Heart right ventricle (tissue), 16 donors: ENCODE data around the gene PKP2. TPM values are rescaled to one million over a fixed set of nuclear protein-coding genes. Genes with fewer than 3 reads are reported as not detected.

Source experiments
- ATAC-seq, 8 donors: fragments of 200-7000 bp; cut with Tn5 transposase; one replicate each; pipeline ENCODE4 v1.9.1; 2020; ENCODE audit warnings: mild to moderate bottlenecking in 8 of 8, moderate library complexity in 8 of 8, moderate number of reproducible peaks in 1 of 8
- DNase-seq, 2 donors: peaks; one replicate each; pipeline ENCODE4 v3.0.0-alpha.2; 2020
- H3K27ac ChIP-seq, 10 donors: fragments of 200-600 bp; sonication (generic) in 2 of 10; one replicate each; pipeline versions ENCODE4 v1.5.0 to v1.8.0; 2020 to 2022; ENCODE audit warnings: mild to moderate bottlenecking in 3 of 10
- H3K27me3 ChIP-seq, 7 donors: fragments of 200-600 bp; one replicate each; pipeline ENCODE4 v1.8.0; 2021 to 2022; ENCODE audit warnings: mild to moderate bottlenecking in 2 of 7
- H3K36me3 ChIP-seq, 9 donors: fragments of 200-600 bp; sonication (generic) in 1 of 9; one replicate each; pipeline versions ENCODE4 v1.5.0 to v1.8.0; 2020 to 2022; ENCODE audit warnings: mild to moderate bottlenecking in 2 of 9
- H3K4me1 ChIP-seq, 9 donors: fragments of 200-600 bp; sonication (generic) in 1 of 9; one replicate each; pipeline versions ENCODE4 v1.5.0 to v1.8.0; 2020 to 2022; ENCODE audit warnings: mild to moderate bottlenecking in 4 of 9
- H3K4me3 ChIP-seq, 10 donors: fragments of 200-600 bp; sonication (generic) in 2 of 10; one replicate each; pipeline versions ENCODE4 v1.5.0 to v1.8.0; 2020 to 2022; ENCODE audit warnings: mild to moderate bottlenecking in 7 of 10, moderate library complexity in 2 of 10
- H3K9me3 ChIP-seq, 11 donors: fragments of 200-600 bp in 10 of 11; sonication (generic) in 2 of 11; one replicate each; pipeline versions ENCODE4 v1.5.0 to v1.8.0; 2013 to 2022; ENCODE audit warnings: mild to moderate bottlenecking in 2 of 11, control low read depth in 1 of 11, moderate library complexity in 1 of 11
- WGBS, 2 donors: extraction: QIAGEN DNeasy Blood & Tissue Kit; methylation state at CpG; one replicate each; pipeline ENCODE4 v1.1.7; 2013; ENCODE audit warnings: inconsistent platforms in 1 of 2; 5-methylcytosine and 5-hydroxymethylcytosine counted together
- intact Hi-C, 10 donors: fragments of 100-400 bp; cut with DNase I; formaldehyde crosslinking; loops; one replicate each; pipeline versions ENCODE4 v1.11.1 to v1.14.2; 2022
- polyA plus RNA-seq, 2 donors: library from polyadenylated mRNA; stranded (reverse); fragments of 200-250 nt; gene quantifications; one replicate each; pipeline ENCODE4 v1.2.3, GENCODE V29; 2013
- total RNA-seq, 10 donors: library from RNA; stranded (reverse); fragmentation: NEBNext Ultra II Directional in 3 of 10; extraction: Animal tissue kit (Norgen Biotek cat#: 25700) in 3 of 10; gene quantifications; one replicate each; pipeline versions ENCODE4 v1.2.1 to v1.2.4, GENCODE V29; 2021 to 2023
- TF ChIP-seq, protein P1 (sequence below), 9 donors: fragments of 200-600 bp; sonication (generic) in 2 of 9; IDR thresholded peaks; one replicate each; pipeline versions ENCODE4 v1.5.0 to v1.8.0; 2021 to 2022; ENCODE audit warnings: antibody characterized with exemption in 9 of 9, mild to moderate bottlenecking in 5 of 9, moderate library complexity in 1 of 9
- donor health status: Arrhythmogenic right ventricular cardiomyopathy.
- donor health status: ischemic (EF 13 %, LVEDD 7.1; RV severe dilation, severe dysfunction).
- donor health status: healthy with polysubstance abuse.
- donor health status: DM: no; HTN: yes; CAD: no.
- donor health status: DM: no; HTN: no; CAD: no.
- donor health status: ischemic (EF 25% LVEDD 6.9; RV normal size, moderate dysfunction).
- donor health status: ischemic (EF 25% LVEDD 5.7; RV mildly dilated, moderate dysfunction).
- donor health status: healthy.
- donor health status: DM: yes; HTN: yes; CAD: no.
- donor health status: Ischemic cardiomyopathy.
- donor health status: ischemic (EF 35%, LVEDD 5.7; RV mildly dilated, moderate dysfunction).
- donor health status: nonischemic (EF 11% LVEDD 7.7; RV severe dilation, severe dysfunction).
- donor health status: DM: yes; HTN: yes; CAD: no.
- donor health status: PGD.
- donor health status: ischemic (EF 29% LVEDD 5.4; RV normal size, mild dysfunction).
- donor health status: nonischemic (EF 23%, LVEDD 6.1; RV moderate dilation, normal function).

The PKP2 gene
- total and polyA plus RNA-seq, 12 donors = 92.3 to 639 (median 410) TPM

- peaks cover 0 to 61% (median 11%) of the 10 kb centered on the region in 9 donors for H3K4me1 ChIP-seq
- DNase-seq = no peak
- 24 to 35% methylated on average over 2 of the region's 2 CpGs for WGBS, 2 donors
- ATAC-seq = peak in 7 of 8 donors; percentile 9 to 56 (median 43)
- intact Hi-C loops = loop anchor here in 3 of 10 donors (5.0 kb wide), 2 partner anchors 49 to 69 kb away; partner anchors contain the start of gene PKP2 (in 1 of the 3)
- no peaks in the 10 kb centered on the region for H3K9me3 ChIP-seq
- H3K36me3 ChIP-seq = peaks cover 0 to 14% (median 0%) of the 10 kb centered on the region in 9 donors
- peak overlapping the region; percentile 8 to 91 (median 72) for H3K27ac ChIP-seq
- no peak overlapping the region for H3K4me3 ChIP-seq
- TF ChIP-seq, protein P1, sequence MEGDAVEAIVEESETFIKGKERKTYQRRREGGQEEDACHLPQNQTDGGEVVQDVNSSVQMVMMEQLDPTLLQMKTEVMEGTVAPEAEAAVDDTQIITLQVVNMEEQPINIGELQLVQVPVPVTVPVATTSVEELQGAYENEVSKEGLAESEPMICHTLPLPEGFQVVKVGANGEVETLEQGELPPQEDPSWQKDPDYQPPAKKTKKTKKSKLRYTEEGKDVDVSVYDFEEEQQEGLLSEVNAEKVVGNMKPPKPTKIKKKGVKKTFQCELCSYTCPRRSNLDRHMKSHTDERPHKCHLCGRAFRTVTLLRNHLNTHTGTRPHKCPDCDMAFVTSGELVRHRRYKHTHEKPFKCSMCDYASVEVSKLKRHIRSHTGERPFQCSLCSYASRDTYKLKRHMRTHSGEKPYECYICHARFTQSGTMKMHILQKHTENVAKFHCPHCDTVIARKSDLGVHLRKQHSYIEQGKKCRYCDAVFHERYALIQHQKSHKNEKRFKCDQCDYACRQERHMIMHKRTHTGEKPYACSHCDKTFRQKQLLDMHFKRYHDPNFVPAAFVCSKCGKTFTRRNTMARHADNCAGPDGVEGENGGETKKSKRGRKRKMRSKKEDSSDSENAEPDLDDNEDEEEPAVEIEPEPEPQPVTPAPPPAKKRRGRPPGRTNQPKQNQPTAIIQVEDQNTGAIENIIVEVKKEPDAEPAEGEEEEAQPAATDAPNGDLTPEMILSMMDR (IDR thresholded peaks at IDR 0.05) = no peak
- H3K27me3 ChIP-seq = no peaks in the 10 kb centered on the region
Measured at GRCh38 chr12:32828552-32828951, 68.0 kb downstream of the PKP2 start.

DNA sequence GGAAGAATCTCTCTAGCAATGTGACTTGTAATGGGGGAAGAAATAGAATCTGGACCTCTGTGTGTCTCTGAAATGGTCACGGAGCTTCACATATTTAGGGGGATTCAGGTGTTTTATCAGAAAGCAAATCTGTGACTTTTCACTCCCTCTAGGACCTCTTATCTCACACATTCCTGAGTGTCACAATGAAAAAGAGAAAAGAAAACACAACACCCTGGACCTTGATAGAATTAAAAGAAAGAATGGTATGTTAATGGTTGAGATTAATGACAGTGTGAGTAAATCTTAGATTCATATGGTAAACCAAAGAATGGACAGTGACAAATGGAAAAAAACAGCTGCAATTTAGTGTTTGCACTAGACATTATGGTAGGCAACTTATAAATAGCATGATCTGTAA lies 68.5 kb downstream of the PKP2 start:
- DNase-seq (no peak), ATAC-seq (no peak)
- TF ChIP-seq, protein P1 (IDR thresholded peaks at IDR 0.05) = no peak
- Histone ChIP-seq H3K36me3 (peaks cover 0 to 16% (median 0%) of the 10 kb centered on the region in 9 donors), H3K27ac (peak overlapping the region; percentile 1 to 91 (median 72)), H3K27me3 (no peaks in the 10 kb centered on the region), H3K4me1 (peaks cover 0 to 63% (median 11%) of the 10 kb centered on the region in 9 donors), H3K9me3 (no peaks in the 10 kb centered on the region), H3K4me3 (no peak overlapping the region)
- intact Hi-C loops = loop anchor here in 3 of 10 donors (5.0 kb wide), 2 partner anchors 49 to 69 kb away; partner anchors contain the start of gene PKP2 (in 1 of the 3)
- 30 to 38% methylated on average over 1 of the region's 1 CpG for WGBS, 2 donors

DNA sequence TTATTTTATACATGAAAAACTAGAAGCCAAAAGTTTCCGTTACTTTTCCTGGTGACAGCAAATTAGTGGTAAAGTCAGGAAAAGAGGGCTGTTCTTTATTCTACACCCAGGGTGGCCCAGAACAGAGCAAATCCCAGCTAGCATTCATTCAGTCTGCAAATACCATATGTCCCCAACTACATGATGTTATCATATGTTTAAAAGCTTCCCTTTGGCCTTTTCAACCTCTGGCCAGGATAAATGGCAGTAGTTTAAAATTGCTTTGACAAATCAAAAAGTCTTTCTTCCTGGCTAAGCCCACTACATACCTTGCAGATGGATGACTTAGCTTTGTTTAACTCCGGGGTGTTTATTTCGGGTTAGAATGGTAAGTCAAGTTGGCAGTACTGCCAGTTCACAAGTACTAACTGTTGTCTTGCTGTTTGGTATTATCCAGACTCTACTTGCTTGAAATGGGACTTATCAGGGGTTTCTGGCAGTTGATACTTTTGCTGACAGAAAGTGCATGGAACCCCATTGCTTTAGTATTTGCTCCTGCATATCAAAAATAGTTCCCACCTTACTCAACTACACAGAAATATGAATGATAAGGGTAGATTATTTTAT lies 69.7 kb downstream of the PKP2 start:
- Histone ChIP-seq H3K9me3 (no peaks in the 10 kb centered on the region), H3K4me3 (no peak overlapping the region), H3K27me3 (no peaks in the 10 kb centered on the region), H3K36me3 (peaks cover 0 to 16% (median 0%) of the 10 kb centered on the region in 9 donors), H3K27ac (peak overlapping the region; percentile 50 to 91 (median 80)), H3K4me1 (peaks cover 0 to 76% (median 16%) of the 10 kb centered on the region in 9 donors)
- intact Hi-C loops = loop anchor here in 3 of 10 donors (2.0 to 5.0 kb wide), 3 partner anchors 50 to 70 kb away; partner anchors contain the start of gene PKP2 (in 1 of the 3)
- TF ChIP-seq, protein P1 (IDR thresholded peaks at IDR 0.05) = no peak
- 28 to 45% methylated on average over 3 of the region's 3 CpGs for WGBS, 2 donors
- DNase-seq = peak in 1 of 2 donors; percentile 57
- ATAC-seq = peak; percentile 45 to 91 (median 83)

GRCh38 chr12:32824596-32824995 lies 72.0 kb downstream of the PKP2 start:
- TF ChIP-seq, protein P1 (IDR thresholded peaks at IDR 0.05) = no peak
- intact Hi-C loops = loop anchor here in 3 of 10 donors (5.0 kb wide), 2 partner anchors 68 to 73 kb away; partner anchors contain the start of gene PKP2 (in 1 of the 3)
- Histone ChIP-seq H3K36me3 (peaks cover 0 to 19% (median 8%) of the 10 kb centered on the region in 9 donors), H3K27me3 (no peaks in the 10 kb centered on the region), H3K4me3 (no peak overlapping the region), H3K9me3 (no peaks in the 10 kb centered on the region), H3K4me1 (peaks cover 0 to 85% (median 16%) of the 10 kb centered on the region in 9 donors), H3K27ac (peak overlapping the region; percentile 50 to 91 (median 80))
- WGBS, 2 donors = 53 to 63% methylated on average over 1 of the region's 1 CpG
- DNase-seq (no peak), ATAC-seq (no peak)
